ENCODE data around the gene CHI3L2.

The CHI3L2 gene

DNA sequence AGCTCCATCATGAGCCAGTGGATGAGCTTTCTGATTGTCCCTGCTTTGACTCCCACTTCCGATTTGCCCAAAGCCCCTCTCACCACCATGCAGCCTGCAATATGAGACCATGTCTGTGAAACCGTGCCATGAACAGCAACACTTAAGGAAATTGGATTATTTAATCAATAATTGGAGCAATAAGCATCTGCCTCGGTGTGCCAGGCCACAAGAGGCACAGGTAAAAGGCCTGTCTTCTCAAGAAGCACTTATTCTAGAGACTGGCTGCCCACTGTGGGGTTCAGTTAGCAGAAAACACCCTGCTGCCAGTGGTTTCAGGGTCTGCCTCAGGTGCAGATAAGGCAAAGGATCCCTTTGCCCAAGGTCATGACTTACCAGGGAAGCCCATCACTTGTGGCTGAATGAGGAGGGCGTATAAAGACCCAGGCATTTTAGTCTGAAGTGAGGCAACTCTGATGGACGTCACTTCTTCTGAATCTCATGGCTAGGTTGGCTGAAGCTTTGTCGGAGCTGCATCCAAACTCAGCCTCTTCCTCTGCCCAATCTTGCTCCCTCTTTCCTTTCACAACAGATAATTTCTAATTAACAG, 7.1 kb upstream of the CHI3L2 start:
- H3K4me2 ChIP-seq (ENCODE audit: low read length): peak overlapping the region; percentile 57

DNA sequence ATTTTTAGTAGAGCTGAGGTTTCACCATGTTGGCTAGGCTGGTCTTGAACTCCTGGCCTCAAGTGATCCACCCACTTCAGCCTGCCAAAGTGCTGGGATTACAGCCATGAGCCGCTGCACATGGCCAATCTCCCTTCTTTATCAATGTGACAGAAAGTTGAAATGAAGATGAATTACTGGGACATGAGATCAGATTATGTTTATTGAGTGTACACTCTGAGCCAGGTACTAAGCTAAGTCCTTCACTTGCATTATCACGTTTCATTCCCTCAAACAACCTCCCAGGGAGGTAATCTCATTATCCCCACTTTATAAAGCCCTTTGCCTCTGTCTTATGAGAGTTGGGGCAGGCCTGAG, 6.3 kb upstream of the CHI3L2 start:
- peak overlapping the region; percentile 100 for H3K27ac ChIP-seq (ENCODE audit: low read depth, low read length, poor library complexity, severe bottlenecking)
- no peaks in the 10 kb centered on the region for H3K36me3 ChIP-seq (ENCODE audit: insufficient read depth, low read length)
- H4K20me1 ChIP-seq (ENCODE audit: insufficient read depth, low read length): no peaks in the 10 kb centered on the region
- H3K9ac ChIP-seq (ENCODE audit: low read length): peak overlapping the region; percentile 76
- no peaks in the 10 kb centered on the region for H3K9me2 ChIP-seq (ENCODE audit: low read depth, low read length)
- H3K4me2 ChIP-seq (ENCODE audit: low read length): peak overlapping the region; percentile 67
- H3K4me3 ChIP-seq (ENCODE audit: low read depth, low read length, poor library complexity, severe bottlenecking): peak overlapping the region; percentile 26
- peaks cover 28% of the 10 kb centered on the region for H3F3A ChIP-seq (ENCODE audit: insufficient read depth, low read length)
- no peak for TF ChIP-seq EZH2 (IDR thresholded peaks at IDR 0.05; ENCODE audit: borderline replicate concordance, low read length)
- TF ChIP-seq, protein P1, sequence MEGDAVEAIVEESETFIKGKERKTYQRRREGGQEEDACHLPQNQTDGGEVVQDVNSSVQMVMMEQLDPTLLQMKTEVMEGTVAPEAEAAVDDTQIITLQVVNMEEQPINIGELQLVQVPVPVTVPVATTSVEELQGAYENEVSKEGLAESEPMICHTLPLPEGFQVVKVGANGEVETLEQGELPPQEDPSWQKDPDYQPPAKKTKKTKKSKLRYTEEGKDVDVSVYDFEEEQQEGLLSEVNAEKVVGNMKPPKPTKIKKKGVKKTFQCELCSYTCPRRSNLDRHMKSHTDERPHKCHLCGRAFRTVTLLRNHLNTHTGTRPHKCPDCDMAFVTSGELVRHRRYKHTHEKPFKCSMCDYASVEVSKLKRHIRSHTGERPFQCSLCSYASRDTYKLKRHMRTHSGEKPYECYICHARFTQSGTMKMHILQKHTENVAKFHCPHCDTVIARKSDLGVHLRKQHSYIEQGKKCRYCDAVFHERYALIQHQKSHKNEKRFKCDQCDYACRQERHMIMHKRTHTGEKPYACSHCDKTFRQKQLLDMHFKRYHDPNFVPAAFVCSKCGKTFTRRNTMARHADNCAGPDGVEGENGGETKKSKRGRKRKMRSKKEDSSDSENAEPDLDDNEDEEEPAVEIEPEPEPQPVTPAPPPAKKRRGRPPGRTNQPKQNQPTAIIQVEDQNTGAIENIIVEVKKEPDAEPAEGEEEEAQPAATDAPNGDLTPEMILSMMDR (IDR thresholded peaks at IDR 0.05; ENCODE audit: low read length): no peak
- no peaks in the 10 kb centered on the region for H3K9me3 ChIP-seq (ENCODE audit: low read length)
- no peaks in the 10 kb centered on the region for H3K27me3 ChIP-seq (ENCODE audit: insufficient read depth, low read length)
- no peaks in the 10 kb centered on the region for H3K79me2 ChIP-seq (ENCODE audit: insufficient read depth, low read length)
- H3K4me1 ChIP-seq (ENCODE audit: insufficient read depth, low read length, severe bottlenecking): peaks cover 100% of the 10 kb centered on the region
- H2AFZ ChIP-seq (ENCODE audit: low read length): no peak overlapping the region

More for the DNA sequence above, 7.1 kb upstream of the CHI3L2 start:
- H3K27ac ChIP-seq (ENCODE audit: low read depth, low read length, poor library complexity, severe bottlenecking): peak overlapping the region; percentile 100
- peak overlapping the region; percentile 20 for H3K4me3 ChIP-seq (ENCODE audit: low read depth, low read length, poor library complexity, severe bottlenecking)
- no peaks in the 10 kb centered on the region for H4K20me1 ChIP-seq (ENCODE audit: insufficient read depth, low read length)
- TF ChIP-seq, protein P1 (IDR thresholded peaks at IDR 0.05; ENCODE audit: low read length): no peak
- TF ChIP-seq EZH2 (IDR thresholded peaks at IDR 0.05; ENCODE audit: borderline replicate concordance, low read length): no peak
- no peak overlapping the region for H2AFZ ChIP-seq (ENCODE audit: low read length)
- no peaks in the 10 kb centered on the region for H3K36me3 ChIP-seq (ENCODE audit: insufficient read depth, low read length)
- peaks cover 100% of the 10 kb centered on the region for H3K4me1 ChIP-seq (ENCODE audit: insufficient read depth, low read length, severe bottlenecking)
- H3K9ac ChIP-seq (ENCODE audit: low read length): peak overlapping the region; percentile 76
- peaks cover 27% of the 10 kb centered on the region for H3F3A ChIP-seq (ENCODE audit: insufficient read depth, low read length)
- no peaks in the 10 kb centered on the region for H3K9me3 ChIP-seq (ENCODE audit: low read length)
- no peaks in the 10 kb centered on the region for H3K9me2 ChIP-seq (ENCODE audit: low read depth, low read length)
- no peaks in the 10 kb centered on the region for H3K27me3 ChIP-seq (ENCODE audit: insufficient read depth, low read length)
- no peaks in the 10 kb centered on the region for H3K79me2 ChIP-seq (ENCODE audit: insufficient read depth, low read length)

DNA sequence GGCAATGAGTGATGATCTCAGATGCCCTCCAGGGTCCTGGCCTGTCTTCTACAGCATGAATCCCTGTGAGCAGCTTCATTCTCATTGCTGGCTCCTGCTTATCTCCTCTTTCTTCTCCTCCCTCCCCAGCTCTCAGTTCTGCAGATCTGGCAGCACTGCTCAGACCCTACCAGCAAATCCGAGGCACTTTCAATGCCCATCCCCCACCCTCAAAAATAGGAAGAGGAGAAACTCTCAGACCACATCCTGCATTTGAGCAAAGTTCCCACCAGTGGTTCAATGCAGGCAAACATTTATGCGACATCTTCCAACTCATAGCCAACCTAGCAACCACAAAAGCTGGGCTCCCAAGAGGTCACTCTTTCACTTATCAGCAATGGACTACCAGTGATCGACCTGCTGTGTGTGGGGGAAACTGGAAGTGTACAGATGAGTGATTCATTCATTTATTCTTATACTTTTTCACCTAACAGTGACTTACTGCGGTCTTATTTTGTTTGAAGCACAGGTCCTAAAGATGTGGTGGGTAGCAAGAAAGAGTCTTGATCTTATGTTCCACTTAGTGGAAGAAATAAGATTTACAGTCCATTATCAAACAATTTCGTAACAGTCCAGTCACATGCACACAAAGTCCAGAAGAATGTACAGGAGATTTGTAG, 5.8 kb upstream of the CHI3L2 start:
- Histone ChIP-seq H3K4me2 (ENCODE audit: low read length) (peak overlapping the region; percentile 67), H3K9ac (ENCODE audit: low read length) (peak overlapping the region; percentile 76), H3K4me3 (ENCODE audit: low read depth, low read length, poor library complexity, severe bottlenecking) (peak overlapping the region; percentile 26), H3K9me2 (ENCODE audit: low read depth, low read length) (no peaks in the 10 kb centered on the region), H3K27me3 (ENCODE audit: insufficient read depth, low read length) (no peaks in the 10 kb centered on the region), H2AFZ (ENCODE audit: low read length) (no peak overlapping the region), H3K27ac (ENCODE audit: low read depth, low read length, poor library complexity, severe bottlenecking) (peak overlapping the region; percentile 100), H3K36me3 (ENCODE audit: insufficient read depth, low read length) (no peaks in the 10 kb centered on the region), H4K20me1 (ENCODE audit: insufficient read depth, low read length) (no peaks in the 10 kb centered on the region), H3K9me3 (ENCODE audit: low read length) (no peaks in the 10 kb centered on the region), H3K4me1 (ENCODE audit: insufficient read depth, low read length, severe bottlenecking) (peaks cover 99% of the 10 kb centered on the region), H3F3A (ENCODE audit: insufficient read depth, low read length) (peaks cover 24% of the 10 kb centered on the region), H3K79me2 (ENCODE audit: insufficient read depth, low read length) (no peaks in the 10 kb centered on the region)
- TF ChIP-seq, protein P1 (IDR thresholded peaks at IDR 0.05; ENCODE audit: low read length): 0 out of 2 replicates have a peak, but pooled peaks have one; percentile 4
- no peak for TF ChIP-seq EZH2 (IDR thresholded peaks at IDR 0.05; ENCODE audit: borderline replicate concordance, low read length)
